NCI-H1694 (cell line): ENCODE results near the gene MTUS2.

Source experiments
- DNase-seq: peaks from one replicate; lab custom pipeline; 2025; lab: John Stamatoyannopoulos, UW

MTUS2 gene

GRCh38 chr13:29024783-29025182, 204.6 kb downstream of the MTUS2 start:
- no peak for DNase-seq

GRCh38 chr13:29028868-29029267, 208.7 kb downstream of the MTUS2 start:
- DNase-seq, result no peak

- no peak for DNase-seq
Observed at GRCh38 chr13:29038700-29039099, 218.6 kb downstream of the MTUS2 start.

GRCh38 chr13:29039212-29039611, 219.1 kb downstream of the MTUS2 start:
- no peak for DNase-seq

GRCh38 chr13:29046588-29046987, 226.4 kb downstream of the MTUS2 start:
- DNase-seq, result no peak

- DNase-seq, result no peak
Observed at GRCh38 chr13:29049524-29049923, 229.4 kb downstream of the MTUS2 start.

GRCh38 chr13:29050719-29051118, 230.6 kb downstream of the MTUS2 start:
- DNase-seq, result no peak

GRCh38 chr13:29059800-29060199, 239.7 kb downstream of the MTUS2 start:
- DNase-seq, result no peak

GRCh38 chr13:29065142-29065541, 245.0 kb downstream of the MTUS2 start:
- no peak for DNase-seq

- no peak for DNase-seq
Observed at GRCh38 chr13:29067306-29067945, 247.3 kb downstream of the MTUS2 start.

GRCh38 chr13:29073755-29074154, 253.6 kb downstream of the MTUS2 start:
- no peak for DNase-seq

- DNase-seq, result no peak
Observed at GRCh38 chr13:29077051-29077813, 257.1 kb downstream of the MTUS2 start.

- no peak for DNase-seq
Observed at GRCh38 chr13:29081036-29081435, 260.9 kb downstream of the MTUS2 start.

- no peak for DNase-seq
Observed at GRCh38 chr13:29081697-29082440, 261.7 kb downstream of the MTUS2 start.

GRCh38 chr13:29099781-29100406, 279.8 kb downstream of the MTUS2 start:
- no peak for DNase-seq

GRCh38 chr13:29100758-29101157, 280.6 kb downstream of the MTUS2 start:
- DNase-seq, result no peak

GRCh38 chr13:29101409-29101808, 281.3 kb downstream of the MTUS2 start:
- DNase-seq, result no peak

- DNase-seq, result no peak
Observed at GRCh38 chr13:29101905-29102304, 281.8 kb downstream of the MTUS2 start.

GRCh38 chr13:29103065-29103800, 283.1 kb downstream of the MTUS2 start:
- no peak for DNase-seq

GRCh38 chr13:29104461-29104860, 284.3 kb downstream of the MTUS2 start:
- no peak for DNase-seq

- no peak for DNase-seq
Observed at GRCh38 chr13:29105779-29106178, 285.6 kb downstream of the MTUS2 start.

- DNase-seq, result no peak
Observed at GRCh38 chr13:29106651-29107050, 286.5 kb downstream of the MTUS2 start.
